Head of caudate nucleus (tissue), 42 donors: ENCODE results near the gene MYO1D.
"Not testable (repeated sequence)": the region's sequence is repeated elsewhere in the genome, so short reads cannot be mapped to it uniquely, and the experiment has no call there.

Source experiments
- DNase-seq, 42 donors: peaks; one replicate each; pipeline versions ENCODE4 v3.0.0 to v3.0.0-alpha.2; 2020 to 2021; ENCODE audit warnings: mixed read lengths in 7 of 42
- intact Hi-C: fragments of 100-400 bp; cut with DNase I; formaldehyde crosslinking; loops from one replicate; pipeline ENCODE4 v1.15.0; 2022

Gene MYO1D

GRCh38 chr17:32899236-32900013 is 22.5 kb upstream of the MYO1D start:
- intact Hi-C loops: loop anchor here (10.0 kb wide), 1 partner anchor 115 kb away; no protein-coding TSS in a partner anchor
- DNase-seq: no peak

GRCh38 chr17:32896647-32897258 is 19.8 kb upstream of the MYO1D start:
- intact Hi-C loops: no loop called here
- DNase-seq: no peak

GRCh38 chr17:32894245-32894644 is 17.3 kb upstream of the MYO1D start:
- DNase-seq: no peak
- intact Hi-C loops: no loop called here

- DNase-seq, intact Hi-C loops: not testable (repeated sequence)
Observed at GRCh38 chr17:32887410-32887809, 10.5 kb upstream of the MYO1D start.

GRCh38 chr17:32886951-32887350 is 10.0 kb upstream of the MYO1D start:
- DNase-seq, intact Hi-C loops: not testable (repeated sequence)

GRCh38 chr17:32882734-32883133 is 5.8 kb upstream of the MYO1D start:
- DNase-seq: no peak
- intact Hi-C loops: no loop called here

GRCh38 chr17:32882029-32882428 is 5.1 kb upstream of the MYO1D start:
- intact Hi-C loops: no loop called here
- no peak for DNase-seq

GRCh38 chr17:32880671-32881453 is 3.9 kb upstream of the MYO1D start:
- intact Hi-C loops: no loop called here
- no peak for DNase-seq

- intact Hi-C loops: no loop called here
- DNase-seq: no peak
Observed at GRCh38 chr17:32879134-32879533, 2.2 kb upstream of the MYO1D start.

GRCh38 chr17:32878211-32878610 is 1.3 kb upstream of the MYO1D start:
- intact Hi-C loops: no loop called here

GRCh38 chr17:32877164-32877764 is 340 bp upstream of the MYO1D start:
- intact Hi-C loops: loop anchor here (2.0 kb wide), 2 partner anchors 92 to 390 kb away; partner anchors contain the start of gene CDK5R1
- peak; percentile 54 to 95 (median 90) for DNase-seq

More at GRCh38 chr17:32878211-32878610, 1.3 kb upstream of the MYO1D start:
- DNase-seq: no peak

- intact Hi-C loops: loop anchor here (2.0 kb wide), 2 partner anchors 91 to 389 kb away; partner anchors contain the start of gene CDK5R1
- DNase-seq: no peak
Observed at GRCh38 chr17:32875923-32876416, 954 bp downstream of the MYO1D start.

GRCh38 chr17:32875230-32875917 is 1.6 kb downstream of the MYO1D start:
- intact Hi-C loops: no loop called here
- no peak for DNase-seq

GRCh38 chr17:32873114-32873513 is 3.8 kb downstream of the MYO1D start:
- intact Hi-C loops: no loop called here
- no peak for DNase-seq

- intact Hi-C loops: no loop called here
- DNase-seq: peak in 14 of 42 donors; percentile 4 to 46 (median 16)
Observed at GRCh38 chr17:32871746-32872145, 5.2 kb downstream of the MYO1D start.

- intact Hi-C loops: no loop called here
- DNase-seq: no peak
Observed at GRCh38 chr17:32870969-32871368, 6.0 kb downstream of the MYO1D start.

GRCh38 chr17:32870027-32870670 is 6.8 kb downstream of the MYO1D start:
- DNase-seq: no peak
- intact Hi-C loops: no loop called here
